Measurements from ENCODE around the gene EPHA8.

DNA sequence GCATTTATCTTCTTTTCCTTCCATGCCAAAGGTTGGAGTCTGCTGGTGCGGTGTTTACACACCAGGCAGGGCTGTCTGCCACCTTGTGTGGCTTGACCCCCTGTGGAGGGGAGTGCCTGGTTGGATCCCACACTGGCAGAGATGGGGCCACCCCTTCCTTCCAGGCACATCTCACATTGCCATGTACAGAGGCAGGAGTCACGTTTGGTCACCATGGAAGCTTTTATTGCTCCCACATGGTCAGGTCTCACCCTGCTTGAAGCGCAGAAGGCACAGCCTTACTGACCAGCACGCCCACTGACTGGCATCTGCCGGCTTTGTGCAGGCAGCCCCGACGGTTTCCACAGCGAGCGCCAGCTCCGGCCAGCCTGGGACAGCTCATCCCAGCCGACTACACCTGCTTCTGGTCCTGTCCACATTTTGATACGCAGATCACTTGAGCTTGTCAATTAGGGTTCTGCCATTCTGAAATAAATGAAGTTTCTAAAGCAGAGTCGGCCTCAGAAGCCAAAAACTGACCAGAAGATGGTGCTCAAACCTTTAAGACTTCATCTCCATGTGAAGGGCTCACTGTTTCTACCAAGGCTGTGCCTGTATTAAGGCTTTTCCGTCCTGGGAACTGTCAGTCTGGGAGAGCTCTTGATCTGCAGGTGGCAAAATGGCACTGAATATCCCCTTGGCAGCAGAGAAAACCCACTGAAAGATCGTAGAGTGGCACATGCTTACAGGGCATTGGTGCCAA lies 35.6 kb upstream of the EPHA8 start:
- TF ChIP-seq GABPA (IDR thresholded peaks at IDR 0.05; ENCODE audit: low read depth), result no peak
- TF ChIP-seq, protein P1, sequence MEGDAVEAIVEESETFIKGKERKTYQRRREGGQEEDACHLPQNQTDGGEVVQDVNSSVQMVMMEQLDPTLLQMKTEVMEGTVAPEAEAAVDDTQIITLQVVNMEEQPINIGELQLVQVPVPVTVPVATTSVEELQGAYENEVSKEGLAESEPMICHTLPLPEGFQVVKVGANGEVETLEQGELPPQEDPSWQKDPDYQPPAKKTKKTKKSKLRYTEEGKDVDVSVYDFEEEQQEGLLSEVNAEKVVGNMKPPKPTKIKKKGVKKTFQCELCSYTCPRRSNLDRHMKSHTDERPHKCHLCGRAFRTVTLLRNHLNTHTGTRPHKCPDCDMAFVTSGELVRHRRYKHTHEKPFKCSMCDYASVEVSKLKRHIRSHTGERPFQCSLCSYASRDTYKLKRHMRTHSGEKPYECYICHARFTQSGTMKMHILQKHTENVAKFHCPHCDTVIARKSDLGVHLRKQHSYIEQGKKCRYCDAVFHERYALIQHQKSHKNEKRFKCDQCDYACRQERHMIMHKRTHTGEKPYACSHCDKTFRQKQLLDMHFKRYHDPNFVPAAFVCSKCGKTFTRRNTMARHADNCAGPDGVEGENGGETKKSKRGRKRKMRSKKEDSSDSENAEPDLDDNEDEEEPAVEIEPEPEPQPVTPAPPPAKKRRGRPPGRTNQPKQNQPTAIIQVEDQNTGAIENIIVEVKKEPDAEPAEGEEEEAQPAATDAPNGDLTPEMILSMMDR (IDR thresholded peaks at IDR 0.05; ENCODE audit: insufficient read depth, low read length), result no peak

Data from HL-60 (cell line).